Heart left ventricle (tissue), 13 donors: ENCODE data around the gene DRC1.

Experiments used
- CTCF ChIP-seq, 12 donors: fragments of 200-600 bp; sonication (generic) in 4 of 12; IDR thresholded peaks; one replicate each; pipeline versions ENCODE4 v1.5.0 to v1.8.0; 2018 to 2022; ENCODE audit warnings: antibody characterized with exemption in 12 of 12, mild to moderate bottlenecking in 5 of 12
- POLR2A ChIP-seq, 2 donors: fragments of 450-650 bp; IDR thresholded peaks; one replicate each; pipeline ENCODE4 v1.6.1; 2017; ENCODE audit warnings: antibody characterized with exemption in 2 of 2, mild to moderate bottlenecking in 2 of 2, moderate library complexity in 2 of 2
- donor health status: ischemic (EF 13 %, LVEDD 7.1; RV severe dilation, severe dysfunction).
- donor health status: DM: no; HTN: yes; CAD: no.
- donor health status: DM: no; HTN: no; CAD: no.
- donor health status: ischemic (EF 25% LVEDD 6.9; RV normal size, moderate dysfunction).
- donor health status: ischemic (EF 25% LVEDD 5.7; RV mildly dilated, moderate dysfunction).
- donor health status: ischemic (EF 35%, LVEDD 5.7; RV mildly dilated, moderate dysfunction).
- donor health status: nonischemic (EF 11% LVEDD 7.7; RV severe dilation, severe dysfunction).
- donor health status: DM: yes; HTN: yes; CAD: no.
- donor health status: PGD.
- donor health status: ischemic (EF 29% LVEDD 5.4; RV normal size, mild dysfunction).
- donor health status: nonischemic (EF 23%, LVEDD 6.1; RV moderate dilation, normal function).

- no peak for TF ChIP-seq POLR2A (IDR thresholded peaks at IDR 0.05)
- TF ChIP-seq CTCF (IDR thresholded peaks at IDR 0.05): no peak
Observed at GRCh38 chr2:26423750-26424149, 22.0 kb downstream of the DRC1 start.
